Heart left ventricle (tissue), 13 donors: ENCODE measurements around the gene HSPBP1.

ENCODE experiments used
- CTCF ChIP-seq, 12 donors: fragments of 200-600 bp; sonication (generic) in 4 of 12; IDR thresholded peaks; one replicate each; pipeline versions ENCODE4 v1.5.0 to v1.8.0; 2018 to 2022; ENCODE audit warnings: antibody characterized with exemption in 12 of 12, mild to moderate bottlenecking in 5 of 12
- POLR2A ChIP-seq, 2 donors: fragments of 450-650 bp; IDR thresholded peaks; one replicate each; pipeline ENCODE4 v1.6.1; 2017; ENCODE audit warnings: antibody characterized with exemption in 2 of 2, mild to moderate bottlenecking in 2 of 2, moderate library complexity in 2 of 2
- donor health status: ischemic (EF 13 %, LVEDD 7.1; RV severe dilation, severe dysfunction).
- donor health status: DM: no; HTN: yes; CAD: no.
- donor health status: DM: no; HTN: no; CAD: no.
- donor health status: ischemic (EF 25% LVEDD 6.9; RV normal size, moderate dysfunction).
- donor health status: ischemic (EF 25% LVEDD 5.7; RV mildly dilated, moderate dysfunction).
- donor health status: ischemic (EF 35%, LVEDD 5.7; RV mildly dilated, moderate dysfunction).
- donor health status: nonischemic (EF 11% LVEDD 7.7; RV severe dilation, severe dysfunction).
- donor health status: DM: yes; HTN: yes; CAD: no.
- donor health status: PGD.
- donor health status: ischemic (EF 29% LVEDD 5.4; RV normal size, mild dysfunction).
- donor health status: nonischemic (EF 23%, LVEDD 6.1; RV moderate dilation, normal function).

- TF ChIP-seq CTCF (IDR thresholded peaks at IDR 0.05) (no peak), POLR2A (IDR thresholded peaks at IDR 0.05) (no peak)
Measured at GRCh38 chr19:55297267-55297666, 17.4 kb upstream of the HSPBP1 start.
